Amygdala (tissue), 56 donors: ENCODE data around the gene KLK6.
"Not testable (repeated sequence)": the region's sequence is repeated elsewhere in the genome, so short reads cannot be mapped to it uniquely, and the experiment has no call there.

Experiments
- DNase-seq, 56 donors: peaks; one replicate each; lab custom pipeline; 2025; lab: John Stamatoyannopoulos, UW

Gene KLK6

DNA sequence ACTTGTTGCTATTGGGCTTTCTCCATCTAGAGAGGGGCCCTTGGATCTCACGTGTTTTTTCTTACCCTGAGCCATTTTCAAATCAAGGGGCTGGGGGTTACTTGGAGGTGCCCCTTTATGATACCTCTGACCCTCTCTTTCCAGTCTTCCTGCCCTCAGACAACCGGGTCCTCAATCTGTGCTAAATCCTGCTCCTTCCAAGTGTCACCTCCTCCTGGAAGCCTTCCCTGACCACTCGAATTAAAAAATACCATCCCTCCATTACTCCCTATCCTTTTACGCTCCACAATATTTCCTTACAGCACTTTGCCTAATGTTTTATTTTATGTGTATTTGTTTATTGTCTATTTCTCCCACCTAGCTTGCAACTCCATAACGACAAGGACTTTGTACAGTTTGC is 28.7 kb upstream of the KLK6 start:
- DNase-seq, result no peak

DNA sequence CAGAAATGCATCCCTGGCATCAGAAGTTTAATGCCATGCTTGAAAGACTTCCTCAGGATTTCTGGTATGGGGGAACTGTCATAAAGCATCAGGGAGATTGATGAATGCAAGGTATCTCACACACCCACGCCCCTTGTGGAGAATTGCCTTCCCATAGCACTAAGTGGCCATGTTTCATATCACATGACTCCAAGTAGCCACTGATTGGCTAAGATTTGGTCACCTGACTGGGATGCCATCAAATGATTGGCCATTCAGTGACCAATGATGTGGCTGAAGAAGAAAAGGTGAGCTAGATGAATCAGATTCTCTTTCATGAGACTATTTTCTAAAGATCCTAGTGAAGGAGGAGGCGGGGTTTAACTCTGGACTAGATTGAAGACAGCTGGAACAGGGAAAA is 24.7 kb upstream of the KLK6 start:
- no peak for DNase-seq

DNA sequence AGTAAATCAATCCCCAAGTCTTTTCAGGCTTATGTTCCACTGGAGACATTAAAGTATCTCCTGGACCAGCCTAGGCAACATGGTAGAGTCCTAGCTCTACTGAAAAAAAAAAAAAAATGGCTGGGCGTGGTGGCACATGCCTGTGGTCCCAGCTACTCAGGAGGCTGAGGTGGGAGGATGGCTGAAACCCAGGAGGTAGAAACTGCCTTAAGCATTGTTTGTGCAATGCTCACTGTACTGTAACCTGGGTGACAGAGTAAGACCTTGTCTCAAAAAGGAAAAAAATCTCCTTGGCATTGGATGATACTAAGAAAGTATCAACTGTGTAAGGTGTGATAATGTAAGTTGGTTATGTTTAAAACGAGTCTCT is 23.3 kb upstream of the KLK6 start:
- no peak for DNase-seq

DNA sequence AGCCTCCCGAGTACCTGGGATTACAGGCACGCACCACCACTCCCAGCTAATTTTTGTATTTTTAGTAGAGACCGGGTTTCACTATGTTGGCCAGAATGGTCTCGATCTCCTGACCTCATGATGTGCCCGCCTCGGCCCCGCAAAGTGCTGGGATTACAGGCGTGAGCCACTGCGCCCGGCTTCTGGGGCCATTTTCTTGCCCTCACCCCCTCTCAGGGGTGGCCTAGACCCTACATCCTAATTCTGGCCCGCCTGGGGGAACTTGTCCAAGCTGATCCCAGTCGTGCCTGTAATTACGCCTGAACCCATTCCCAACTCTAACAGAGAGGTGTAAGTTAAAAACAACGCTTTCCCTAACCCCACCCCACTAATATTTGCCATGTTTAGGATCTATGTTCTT is 15.0 kb upstream of the KLK6 start:
- not testable (repeated sequence) for DNase-seq

DNA sequence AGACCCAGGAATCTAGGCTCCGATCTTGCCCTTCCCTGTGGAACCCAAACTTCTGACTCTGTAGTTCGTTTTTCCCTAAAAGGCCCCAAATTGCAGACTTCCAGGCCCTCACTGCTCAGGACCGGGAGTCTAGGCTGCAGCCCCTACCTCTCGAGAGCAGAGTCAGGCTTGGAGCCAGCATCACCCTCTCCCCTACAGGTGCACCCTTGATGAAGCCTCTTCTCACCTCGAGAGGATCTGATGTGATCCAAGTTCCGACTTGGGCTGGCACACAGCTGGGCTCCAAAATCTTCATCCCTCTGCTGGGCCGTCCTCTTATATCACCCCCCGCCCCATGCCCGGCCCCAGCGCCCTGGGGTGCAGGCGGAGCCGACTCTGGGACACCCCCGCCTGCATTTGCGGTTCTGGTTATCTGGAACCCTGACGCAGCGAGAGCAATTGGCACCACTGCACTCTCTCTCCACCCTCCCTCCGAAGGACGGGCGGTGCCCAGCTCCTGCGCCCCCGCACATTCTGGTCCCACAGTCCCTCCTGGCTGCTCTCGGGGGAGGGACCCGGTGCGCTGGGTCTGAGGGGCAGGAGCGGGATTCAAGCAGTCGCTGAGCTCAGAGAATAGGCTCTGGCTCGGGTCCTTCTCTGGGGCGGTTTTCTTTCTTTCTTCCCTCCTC is 14.4 kb upstream of the KLK6 start, which contains the start of gene KLK7:
KLK7 (minus strand) TSS at position 293 of the 668 bp plus-strand sequence. CDS start 1,518 bp downstream, outside the sequence.
- peak in 3 of 56 donors; percentile 10 to 18 (median 13) for DNase-seq

DNA sequence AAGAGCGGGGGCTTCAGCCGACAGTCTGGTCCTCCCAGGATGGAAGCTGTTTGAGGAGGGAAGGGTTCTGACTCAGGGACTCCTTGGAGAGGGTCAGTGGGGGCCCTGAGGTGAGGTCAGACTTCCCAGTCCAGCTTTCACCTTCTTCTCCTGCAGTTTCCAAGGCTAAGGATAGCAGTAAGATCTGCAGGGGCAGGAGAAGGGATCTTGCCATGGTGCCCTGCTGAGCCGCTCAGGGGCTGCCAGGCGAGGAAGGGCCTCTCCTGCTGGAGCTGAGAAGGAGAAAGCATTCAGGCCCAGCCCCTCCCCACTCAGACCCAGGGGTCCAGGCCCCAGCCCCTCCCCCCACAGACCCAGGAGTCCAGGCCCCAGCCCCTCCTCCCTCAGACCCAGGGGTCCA is 12.8 kb upstream of the KLK6 start:
- no peak for DNase-seq

DNA sequence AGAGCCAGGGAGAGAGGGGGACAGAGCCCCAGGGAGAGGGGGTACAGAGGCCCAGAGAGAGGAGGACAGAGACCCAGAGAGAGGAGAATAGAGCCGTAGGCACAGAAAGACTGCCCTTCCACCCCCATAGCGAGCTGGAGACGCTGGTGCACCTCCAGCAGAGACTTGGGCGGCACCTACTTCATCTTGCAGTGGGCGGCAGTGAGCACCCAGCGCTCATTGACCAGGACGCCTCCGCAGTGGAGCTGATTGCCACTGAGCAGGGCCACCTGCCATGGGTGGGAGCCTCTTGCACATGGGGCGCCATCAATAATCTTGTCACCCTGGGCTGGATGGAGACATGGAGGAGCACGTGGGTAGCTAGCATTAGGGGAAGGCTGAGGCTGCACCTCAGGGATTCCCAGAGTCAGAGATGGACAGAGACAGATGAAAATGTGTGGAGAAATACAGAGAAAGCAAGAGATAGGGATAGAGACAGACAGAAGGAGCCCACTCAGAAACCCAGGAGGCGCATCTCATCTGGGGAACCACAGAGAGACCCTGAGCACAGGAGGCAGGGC is 12.3 kb upstream of the KLK6 start:
- DNase-seq, result peak in 2 of 56 donors; percentile 10 to 14

DNA sequence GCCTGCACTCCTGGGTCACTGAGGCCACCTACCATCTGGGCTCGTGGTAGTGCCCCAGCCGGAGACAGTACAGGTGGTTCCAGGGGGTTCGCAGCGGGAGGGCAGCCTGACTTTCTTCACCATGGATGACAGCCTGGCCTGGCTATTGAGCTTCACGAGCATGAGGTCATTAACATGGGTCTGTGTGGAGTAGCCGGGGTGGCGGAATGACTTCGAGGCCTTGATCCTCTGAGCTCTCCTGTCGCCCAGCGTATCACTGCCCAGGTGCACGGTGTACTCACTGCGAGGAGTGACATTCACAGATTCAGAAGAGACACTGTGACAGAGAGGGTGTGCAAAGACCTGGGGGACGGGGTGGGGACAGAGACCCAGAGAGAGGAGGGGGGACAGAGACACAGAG is 10.8 kb upstream of the KLK6 start:
- DNase-seq, result no peak

DNA sequence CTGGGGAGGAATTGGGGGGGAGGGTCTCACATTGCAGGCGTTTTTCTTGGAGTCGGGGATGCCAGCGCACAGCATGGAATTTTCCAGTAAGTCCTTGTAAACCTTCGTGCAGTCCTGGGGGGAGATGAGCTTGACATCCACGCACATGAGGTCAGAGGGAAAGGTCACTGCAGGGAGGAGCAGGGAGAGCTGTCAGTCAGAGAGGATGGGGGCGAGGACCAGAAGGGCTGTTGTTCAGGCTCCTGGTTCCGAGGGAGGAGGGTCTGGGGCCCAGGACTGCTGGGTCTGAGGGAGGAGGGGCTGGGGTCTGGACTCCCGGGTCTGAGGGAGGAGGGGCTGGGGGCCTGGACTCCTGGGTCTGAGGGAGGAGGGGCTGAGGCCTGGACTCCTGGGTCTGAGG is 10.4 kb upstream of the KLK6 start:
- DNase-seq, result peak in 1 of 56 donors; percentile 5

DNA sequence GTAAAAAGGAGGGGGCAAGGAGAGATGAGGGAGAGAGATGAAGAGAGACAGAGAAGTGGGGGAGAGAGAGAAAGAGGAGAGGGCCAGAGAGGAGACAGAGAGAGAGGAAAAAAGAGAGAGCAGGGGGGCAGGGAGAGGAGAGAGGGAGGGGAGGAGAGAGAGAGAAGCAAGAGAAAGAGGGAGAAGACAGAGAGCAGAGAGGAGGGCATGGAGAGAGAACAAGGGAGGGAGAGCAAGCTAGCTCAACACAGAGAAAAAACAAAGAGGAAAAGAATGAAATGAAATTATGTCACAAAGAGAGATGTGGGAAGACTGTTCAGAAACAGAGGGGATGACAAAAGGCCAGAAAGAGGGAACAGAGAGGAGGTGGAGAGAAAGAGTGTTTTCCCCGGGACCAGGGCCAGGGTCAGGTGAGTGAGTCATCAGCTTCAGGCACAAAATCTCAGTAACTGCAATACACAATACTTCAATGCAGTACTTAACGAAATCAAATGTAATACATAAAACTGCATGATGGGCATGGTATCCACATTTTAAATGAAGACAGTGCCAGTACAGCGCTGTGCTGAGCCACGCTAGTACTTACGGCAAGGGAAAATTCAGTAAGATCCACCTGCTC is 9.5 kb upstream of the KLK6 start:
- no peak for DNase-seq

DNA sequence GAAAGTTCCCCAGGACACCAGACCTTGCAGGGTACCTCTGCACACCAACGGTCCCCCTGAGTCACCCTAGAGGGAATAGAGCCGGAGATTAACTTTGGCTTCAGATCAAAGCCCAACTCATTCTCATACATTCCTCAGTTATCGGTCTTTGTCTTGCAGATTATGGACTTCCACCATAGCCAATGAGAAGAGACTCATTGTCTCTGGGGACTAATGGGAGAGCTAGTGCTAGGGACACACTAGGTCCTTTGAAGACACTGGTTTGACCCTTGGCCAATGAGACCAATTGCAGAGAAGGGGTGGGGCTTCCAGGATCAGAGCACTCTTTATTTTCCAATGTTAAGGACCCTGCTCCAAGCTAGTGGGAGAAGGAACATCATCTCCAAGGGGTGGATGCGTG is 8.2 kb upstream of the KLK6 start:
- no peak for DNase-seq

DNA sequence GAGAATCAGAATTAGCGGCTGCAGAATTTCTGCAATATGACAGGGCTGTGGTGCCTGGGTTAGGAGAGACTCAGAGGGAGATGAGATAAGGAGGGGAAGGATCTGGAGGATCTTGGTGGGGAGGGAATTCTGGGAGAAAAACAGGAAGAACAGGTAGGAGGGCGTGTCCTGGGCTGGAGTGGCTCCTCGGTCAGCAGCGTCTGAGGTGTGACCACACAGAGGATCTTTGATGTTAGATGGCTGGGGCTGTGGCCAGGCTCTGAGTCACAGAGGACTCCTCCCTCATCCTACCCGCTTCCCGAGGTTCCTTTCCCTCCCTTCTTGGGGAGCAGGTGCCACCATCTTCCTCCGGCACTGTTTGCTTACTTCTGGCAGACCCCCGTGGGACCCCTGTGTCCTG is 6.4 kb upstream of the KLK6 start:
- DNase-seq, result peak in 1 of 56 donors; percentile 3

DNA sequence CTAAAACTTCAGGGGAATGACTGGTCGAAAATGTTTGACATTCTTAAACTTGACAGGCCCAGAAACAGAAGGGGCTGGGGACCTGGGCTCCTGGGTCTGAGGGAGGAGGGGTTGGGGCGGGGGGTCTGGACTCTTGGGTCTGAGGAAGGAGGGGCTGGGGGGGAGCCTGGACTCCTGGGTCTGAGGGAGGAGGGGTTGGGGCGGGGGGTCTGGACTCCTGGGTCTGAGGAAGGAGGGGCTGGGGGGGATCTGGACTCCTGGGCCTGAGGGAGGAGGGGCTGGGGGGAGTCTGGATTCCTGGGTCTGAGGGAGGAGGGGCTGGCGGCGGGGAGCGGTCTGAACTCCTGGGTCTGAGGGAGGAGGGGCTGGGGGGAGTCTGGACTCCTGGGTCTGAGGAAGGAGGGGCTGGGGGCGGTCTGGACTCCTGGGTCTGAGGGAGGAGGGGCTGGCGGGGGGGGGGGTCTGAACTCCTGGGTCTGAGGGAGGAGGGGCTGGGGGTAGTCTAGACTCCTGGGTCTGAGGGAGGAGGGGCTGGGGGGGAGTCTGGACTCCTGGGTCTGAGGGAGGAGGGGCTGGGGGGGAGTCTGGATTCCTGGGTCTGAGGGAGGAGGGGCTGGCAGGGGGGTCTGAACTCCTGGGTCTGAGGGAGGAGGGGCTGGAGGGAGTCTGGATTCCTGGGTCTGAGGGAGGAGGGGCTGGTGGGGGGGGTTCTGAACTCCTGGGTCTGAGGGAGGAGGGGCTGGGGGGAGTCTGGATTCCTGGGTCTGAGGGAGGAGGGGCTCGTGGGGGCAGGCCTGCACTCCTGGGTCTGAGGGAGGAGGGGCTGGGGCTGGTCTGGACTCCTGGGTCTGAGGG is 5.5 kb upstream of the KLK6 start:
- DNase-seq, result no peak

DNA sequence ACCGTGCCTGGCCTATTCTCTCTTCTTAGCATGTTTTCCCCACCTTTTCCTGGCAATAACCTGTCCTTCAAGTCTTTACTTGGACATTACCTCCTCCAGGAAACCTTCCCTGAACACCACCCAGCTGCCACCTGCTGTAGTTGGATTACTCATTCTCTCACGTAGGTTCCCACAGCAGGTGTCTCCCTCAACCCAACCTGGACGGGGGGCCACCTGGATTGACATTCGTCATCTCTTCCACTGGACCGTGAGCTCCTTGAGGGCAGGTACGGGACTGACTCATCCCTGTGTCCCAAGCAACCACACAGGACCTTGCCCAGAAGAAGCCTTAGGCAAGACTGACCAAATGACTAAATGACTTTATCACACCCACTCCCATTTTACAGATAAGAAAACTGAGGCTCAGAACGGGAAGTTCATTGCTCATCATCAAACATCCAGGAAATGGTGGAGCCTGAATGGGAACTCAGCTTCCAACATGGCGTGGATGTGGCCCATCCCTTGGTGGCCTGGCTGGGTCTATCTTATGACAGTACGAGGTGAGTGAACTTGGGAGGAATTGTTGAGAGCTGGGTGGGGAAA is 3.5 kb upstream of the KLK6 start:
- no peak for DNase-seq

DNA sequence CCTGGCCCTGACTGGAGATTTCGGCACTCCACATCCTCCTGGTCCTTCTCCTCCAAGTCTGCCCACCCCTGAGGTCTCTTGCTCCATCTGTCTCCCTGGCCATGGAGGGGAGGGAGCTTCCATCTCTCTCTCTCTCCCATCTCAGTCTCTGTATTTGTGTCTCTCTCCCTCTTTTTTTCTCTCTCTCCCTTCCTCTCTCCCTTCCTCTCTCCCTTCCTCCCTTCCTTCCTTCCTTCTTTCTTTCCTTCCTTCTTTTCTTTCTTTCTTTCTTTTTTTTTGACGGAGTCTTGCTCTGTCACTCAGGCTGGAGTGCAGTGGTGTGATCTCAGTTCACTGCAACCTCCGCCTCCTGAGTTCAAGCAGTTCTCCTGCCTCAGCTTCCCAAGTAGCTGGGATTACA is 419 bp upstream of the KLK6 start:
- DNase-seq, result not testable (repeated sequence)

DNA sequence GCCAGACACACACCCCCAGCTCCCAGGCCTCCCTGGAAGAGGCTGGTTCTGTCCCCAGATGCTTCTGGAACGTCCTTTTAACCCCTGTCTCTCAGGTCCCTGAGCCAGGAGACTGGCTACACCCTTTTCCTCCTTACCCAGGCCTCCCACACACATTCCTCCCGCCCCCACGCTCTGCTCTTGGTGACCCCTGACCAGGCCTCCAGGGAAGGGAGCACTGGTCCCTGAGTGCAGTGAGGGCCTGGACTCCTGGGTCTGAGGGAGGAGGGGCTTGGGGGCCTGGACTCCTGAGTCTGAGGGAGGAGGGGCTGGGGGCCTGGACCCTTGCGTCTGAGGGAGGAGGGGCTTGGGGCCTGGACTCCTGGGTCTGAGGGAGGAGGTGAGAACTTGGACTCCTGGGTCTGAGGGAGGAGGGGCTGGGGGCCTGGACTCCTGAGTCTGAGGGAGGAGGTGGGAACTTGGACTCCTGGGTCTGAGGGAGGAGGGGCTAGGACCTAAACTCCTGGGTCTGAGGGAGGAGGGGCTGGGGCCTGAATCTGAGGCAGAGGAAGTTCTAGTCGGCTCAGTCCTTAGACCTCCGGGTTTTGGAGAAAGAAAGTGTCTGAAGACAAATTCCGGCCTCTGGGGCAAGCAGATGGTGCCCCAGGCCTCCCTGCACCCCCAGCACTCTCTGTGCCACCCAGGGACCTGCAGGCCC is 527 bp downstream of the KLK6 start:
- DNase-seq, result peak in 1 of 56 donors; percentile 31

DNA sequence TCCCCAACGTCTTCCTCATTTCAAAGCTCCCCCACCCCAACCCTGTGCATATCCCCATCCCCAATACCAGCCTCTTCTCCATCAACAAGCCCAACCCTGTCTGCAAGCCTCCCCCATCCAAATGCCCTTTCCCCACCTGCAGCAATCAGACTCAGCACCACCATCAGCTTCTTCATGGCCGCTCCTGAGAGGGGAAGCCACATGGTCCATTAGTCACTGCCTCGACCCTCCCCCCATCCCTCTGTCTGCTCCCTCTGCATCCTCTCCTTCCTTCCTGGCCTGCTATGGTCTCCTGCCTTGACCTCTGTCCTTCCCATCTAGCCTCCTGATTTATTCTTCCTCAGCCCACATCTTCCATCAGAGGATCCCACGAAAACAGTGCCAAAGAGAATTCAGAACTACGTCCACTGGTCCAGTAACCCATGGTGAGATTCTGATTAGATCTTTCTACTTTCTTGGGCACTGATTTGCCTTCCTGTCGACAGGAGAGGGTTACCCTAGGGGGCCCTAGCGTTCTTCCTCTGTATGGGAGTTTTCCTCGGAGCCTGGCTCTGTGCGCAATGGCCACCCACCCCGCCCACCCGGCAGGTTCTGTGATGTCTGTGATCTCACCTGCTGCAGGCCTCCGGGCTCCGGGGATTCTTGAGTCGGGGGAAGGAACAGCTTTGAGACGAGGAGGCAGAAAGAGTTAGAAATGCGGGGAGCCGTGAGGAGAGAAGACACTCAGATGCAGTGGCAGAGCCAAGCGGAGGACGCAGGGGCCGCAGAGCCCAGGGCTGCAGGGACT is 1.3 kb downstream of the KLK6 start:
- DNase-seq, result peak in 10 of 56 donors; percentile 9 to 30 (median 21)

DNA sequence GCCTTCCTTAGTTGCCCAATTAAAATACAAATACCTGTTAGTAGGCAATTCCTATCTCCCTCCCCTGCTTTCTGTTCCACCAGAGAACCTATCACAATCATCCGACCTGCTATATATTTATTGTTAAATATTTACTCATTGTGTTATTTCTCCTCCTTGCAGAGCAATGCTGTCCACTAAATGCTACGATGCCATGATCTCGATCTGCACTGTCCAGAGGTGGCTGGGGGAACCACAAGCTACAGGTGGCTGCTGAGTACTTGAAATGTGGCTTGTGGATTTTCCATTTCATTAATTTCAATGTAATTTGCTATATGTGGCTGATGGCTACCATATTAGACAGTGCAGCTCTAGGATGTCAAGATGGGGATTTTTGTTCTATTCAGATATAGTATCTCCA is 5.1 kb downstream of the KLK6 start:
- no peak for DNase-seq

DNA sequence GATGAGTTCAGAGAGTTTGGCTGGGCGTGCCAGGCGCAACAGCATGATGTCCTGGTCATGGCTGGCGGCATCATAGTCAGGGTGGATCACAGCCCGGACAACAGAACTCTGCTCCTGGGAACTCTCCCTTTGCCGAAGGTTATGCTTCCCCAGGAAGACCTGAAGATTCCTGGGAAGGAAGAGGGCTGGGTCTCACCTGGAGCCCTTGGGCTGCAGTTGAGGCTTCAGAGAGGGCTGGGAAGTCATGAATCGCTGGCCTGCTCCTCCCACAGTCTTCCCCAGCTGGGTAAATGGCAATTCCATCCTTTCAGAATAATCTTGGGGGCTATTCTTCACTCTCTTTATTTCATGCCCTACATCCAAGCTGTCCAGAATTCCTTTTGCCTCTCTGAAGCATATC is 6.0 kb downstream of the KLK6 start:
- no peak for DNase-seq
